Nephron (organoid): ENCODE measurements around the gene MYO18B.

Experiments
- H3K27ac Mint-ChIP-seq, 3 experiments: 2 replicates each; pipeline ENCODE4 v1.8.0; 2020; ENCODE audit warnings: mixed read lengths in 3 of 3, mild to moderate bottlenecking in 2 of 3, moderate library complexity in 1 of 3
- H3K27me3 Mint-ChIP-seq: 2 replicates; pipeline ENCODE4 v1.8.0; 2021; ENCODE audit warnings: low read depth, mild to moderate bottlenecking, moderate library complexity, mixed read lengths
- H3K36me3 Mint-ChIP-seq: 2 replicates; pipeline ENCODE4 v1.8.0; 2020; ENCODE audit warnings: low read depth, mixed read lengths
- H3K4me1 Mint-ChIP-seq: 2 replicates; pipeline ENCODE4 v1.8.0; 2020; ENCODE audit warnings: mixed read lengths
- H3K4me3 Mint-ChIP-seq, 3 experiments: 2 replicates each; pipeline ENCODE4 v1.8.0; 2020; ENCODE audit warnings: mild to moderate bottlenecking in 3 of 3, mixed read lengths in 3 of 3, moderate library complexity in 2 of 3
- H3K9me3 Mint-ChIP-seq: 2 replicates; pipeline ENCODE4 v1.8.0; 2020; ENCODE audit warnings: mixed read lengths
- CTCF ChIP-seq, 3 experiments: fragments of 200-600 bp; sonication (generic); IDR thresholded peaks; one replicate each; pipeline ENCODE4 v1.5.0; 2021; ENCODE audit warnings: antibody characterized with exemption in 3 of 3; ENCODE audit not compliant: unreplicated experiment in 3 of 3

The MYO18B gene

GRCh38 chr22:25816522-25817059, 74.6 kb downstream of the MYO18B start:
- Mint-ChIP-seq H3K27ac (no peak overlapping the region), H3K4me3 (no peak overlapping the region), H3K4me1 (no peaks in the 10 kb centered on the region), H3K9me3 (peaks cover 6% of the 10 kb centered on the region), H3K27me3 (peaks cover 26% of the 10 kb centered on the region), H3K36me3 (no peaks in the 10 kb centered on the region)
- TF ChIP-seq CTCF (IDR thresholded peaks at IDR 0.05; ENCODE audit: unreplicated experiment in 3 of 3): no peak

- no peak for TF ChIP-seq CTCF (IDR thresholded peaks at IDR 0.05; ENCODE audit: unreplicated experiment in 3 of 3)
- no peak overlapping the region for H3K27ac Mint-ChIP-seq
- H3K27me3 Mint-ChIP-seq: peaks cover 27% of the 10 kb centered on the region
- H3K9me3 Mint-ChIP-seq: peaks cover 9% of the 10 kb centered on the region
- no peak overlapping the region for H3K4me3 Mint-ChIP-seq
- no peaks in the 10 kb centered on the region for H3K36me3 Mint-ChIP-seq
- no peaks in the 10 kb centered on the region for H3K4me1 Mint-ChIP-seq
These were observed 75.3 kb downstream of the MYO18B start for GRCh38 chr22:25817092-25817943.

- H3K27me3 Mint-ChIP-seq: peaks cover 28% of the 10 kb centered on the region
- no peak overlapping the region for H3K4me3 Mint-ChIP-seq
- H3K9me3 Mint-ChIP-seq: peaks cover 11% of the 10 kb centered on the region
These were observed 76.6 kb downstream of the MYO18B start for GRCh38 chr22:25818541-25818940.

GRCh38 chr22:25822344-25822743, 80.4 kb downstream of the MYO18B start:
- no peaks in the 10 kb centered on the region for H3K4me1 Mint-ChIP-seq
- H3K4me3 Mint-ChIP-seq: no peak overlapping the region
- H3K9me3 Mint-ChIP-seq: peaks cover 11% of the 10 kb centered on the region
- TF ChIP-seq CTCF (IDR thresholded peaks at IDR 0.05; ENCODE audit: unreplicated experiment in 3 of 3): no peak
- H3K27ac Mint-ChIP-seq: no peak overlapping the region
- H3K27me3 Mint-ChIP-seq: peaks cover 29% of the 10 kb centered on the region
- H3K36me3 Mint-ChIP-seq: no peaks in the 10 kb centered on the region

More at GRCh38 chr22:25818541-25818940, 76.6 kb downstream of the MYO18B start:
- no peak overlapping the region for H3K27ac Mint-ChIP-seq
- no peaks in the 10 kb centered on the region for H3K36me3 Mint-ChIP-seq
- no peak for TF ChIP-seq CTCF (IDR thresholded peaks at IDR 0.05; ENCODE audit: unreplicated experiment in 3 of 3)
- H3K4me1 Mint-ChIP-seq: no peaks in the 10 kb centered on the region

- peaks cover 27% of the 10 kb centered on the region for H3K27me3 Mint-ChIP-seq
- peaks cover 11% of the 10 kb centered on the region for H3K9me3 Mint-ChIP-seq
- no peak for TF ChIP-seq CTCF (IDR thresholded peaks at IDR 0.05; ENCODE audit: unreplicated experiment in 3 of 3)
- H3K36me3 Mint-ChIP-seq: no peaks in the 10 kb centered on the region
- no peaks in the 10 kb centered on the region for H3K4me1 Mint-ChIP-seq
- no peak overlapping the region for H3K27ac Mint-ChIP-seq
- no peak overlapping the region for H3K4me3 Mint-ChIP-seq
These were observed 81.3 kb downstream of the MYO18B start for GRCh38 chr22:25823276-25823675.
